WTC11 (cell line): ENCODE results near the gene ARHGEF39. TPM values are rescaled to one million over a fixed set of nuclear protein-coding genes. Genes with fewer than 3 reads are reported as not detected.
"Not testable (repeated sequence)": the region's sequence is repeated elsewhere in the genome, so short reads cannot be mapped to it uniquely, and the experiment has no call there.

Source experiments
- ATAC-seq: fragments of 200-7000 bp; cut with Tn5 transposase; 2 replicates; pipeline ENCODE4 v1.10.0; 2021; ENCODE audit warnings: mild to moderate bottlenecking, moderate library complexity
- CTCF ChIA-PET: fragments of 300-600 bp; sonication (Branson Sonifier 250); formaldehyde crosslinking; loops from one replicate; lab custom pipeline; 2021; ENCODE audit warnings: antibody characterized with exemption; lab: Charles Lee
- POLR2A ChIA-PET: fragments of 350-600 bp; sonication (Branson Sonifier 250); formaldehyde crosslinking; loops from one replicate; lab custom pipeline; 2021; ENCODE audit warnings: antibody characterized with exemption; lab: Charles Lee
- DNase-seq: peaks from one replicate; pipeline ENCODE4 v3.0.0; 2021; ENCODE audit warnings: low spot score
- H3K27ac Mint-ChIP-seq: 2 replicates; pipeline ENCODE4 v1.8.0; 2021; ENCODE audit warnings: mixed read lengths
- H3K27me3 Mint-ChIP-seq: 2 replicates; pipeline ENCODE4 v1.8.0; 2021; ENCODE audit warnings: low read depth, mild to moderate bottlenecking, moderate library complexity, mixed read lengths
- H3K36me3 Mint-ChIP-seq: 2 replicates; pipeline ENCODE4 v1.8.0; 2021; ENCODE audit warnings: mixed read lengths
- H3K4me1 Mint-ChIP-seq: 2 replicates; pipeline ENCODE4 v1.8.0; 2022; ENCODE audit warnings: mixed read lengths
- H3K4me3 Mint-ChIP-seq: 2 replicates; pipeline ENCODE4 v1.8.0; 2021; ENCODE audit warnings: mild to moderate bottlenecking, moderate library complexity, mixed read lengths
- H3K9me3 Mint-ChIP-seq: 2 replicates; pipeline ENCODE4 v1.8.0; 2021; ENCODE audit warnings: mixed read lengths
- ATF2 ChIP-seq: sonication (generic); formaldehyde crosslinking; IDR thresholded peaks from 2 replicates; pipeline ENCODE4 v1.8.1; 2022; ENCODE audit warnings: low read depth, missing genetic modification reagents, borderline replicate concordance
- E2F1 ChIP-seq: sonication (generic); formaldehyde crosslinking; IDR thresholded peaks from 2 replicates; pipeline ENCODE4 v1.8.0; 2022; ENCODE audit warnings: mild to moderate bottlenecking, missing genetic modification reagents
- ELF4 ChIP-seq: sonication (generic); formaldehyde crosslinking; IDR thresholded peaks from 2 replicates; pipeline ENCODE4 v1.8.1; 2022; ENCODE audit warnings: low read depth, mild to moderate bottlenecking, moderate library complexity, missing genetic modification reagents
- GTF2I ChIP-seq: fragments of 250-450 bp; sonication (Bioruptor Pico); conservative IDR thresholded peaks from 2 replicates; pipeline ENCODE4 v1.4.0; 2021; ENCODE audit warnings: mild to moderate bottlenecking
- HMGA2 ChIP-seq: fragments of 250-450 bp; sonication (Bioruptor Pico); IDR thresholded peaks from 2 replicates; pipeline ENCODE4 v1.4.0; 2021; ENCODE audit warnings: mild to moderate bottlenecking, moderate library complexity
- MXD4 ChIP-seq: fragments of 250-450 bp; sonication (Bioruptor Pico); IDR thresholded peaks from 2 replicates; pipeline ENCODE4 v1.8.0; 2021; ENCODE audit warnings: mild to moderate bottlenecking, moderate library complexity, borderline replicate concordance
- NFATC4 ChIP-seq: fragments of 250-450 bp; sonication (Bioruptor Pico); IDR thresholded peaks from 2 replicates; pipeline ENCODE4 v1.9.0; 2021; ENCODE audit warnings: mild to moderate bottlenecking
- NFE2L1 ChIP-seq: sonication (generic); formaldehyde crosslinking; IDR thresholded peaks from 2 replicates; pipeline ENCODE4 v1.8.1; 2023; ENCODE audit warnings: missing genetic modification reagents
- PREB ChIP-seq: sonication (generic); formaldehyde crosslinking; IDR thresholded peaks from 2 replicates; pipeline ENCODE4 v1.8.1; 2022; ENCODE audit warnings: mild to moderate bottlenecking, missing genetic modification reagents, moderate library complexity, borderline replicate concordance
- ZNF232 ChIP-seq: sonication (generic); formaldehyde crosslinking; IDR thresholded peaks from 2 replicates; pipeline ENCODE4 v1.8.0; 2022; ENCODE audit warnings: mild to moderate bottlenecking, missing genetic modification reagents
- ZNF317 ChIP-seq: sonication (generic); formaldehyde crosslinking; IDR thresholded peaks from 2 replicates; pipeline ENCODE4 v1.8.1; 2023; ENCODE audit warnings: low read depth, mild to moderate bottlenecking, moderate library complexity, missing genetic modification reagents, borderline replicate concordance
- ZNF396 ChIP-seq: fragments of 250-450 bp; sonication (Bioruptor Pico); IDR thresholded peaks from 2 replicates; pipeline ENCODE4 v1.8.0; 2021; ENCODE audit warnings: mild to moderate bottlenecking, moderate library complexity, borderline replicate concordance
- total RNA-seq: library from RNA; stranded (reverse); gene quantifications from 3 replicates; pipeline ENCODE4 v1.2.3, GENCODE V29; 2021
- TF ChIP-seq, protein P1 (sequence below): sonication (generic); formaldehyde crosslinking; IDR thresholded peaks from 2 replicates; pipeline ENCODE4 v1.8.1; 2023; ENCODE audit warnings: mild to moderate bottlenecking, missing genetic modification reagents, borderline replicate concordance
- TF ChIP-seq, protein P2 (sequence below): sonication (generic); formaldehyde crosslinking; IDR thresholded peaks from 2 replicates; pipeline ENCODE4 v1.8.1; 2023; ENCODE audit warnings: mild to moderate bottlenecking, moderate library complexity, missing genetic modification reagents
- TF ChIP-seq, protein P3 (sequence below): sonication (generic); formaldehyde crosslinking; IDR thresholded peaks from 2 replicates; pipeline ENCODE4 v1.8.1; 2023; ENCODE audit warnings: mild to moderate bottlenecking, missing genetic modification reagents

Gene ARHGEF39
- total RNA-seq, 1 experiment from 2014 or later: 23.8 TPM

GRCh38 chr9:35643046-35643445 lies 21.9 kb downstream of the ARHGEF39 start:
- TF ChIP-seq NFE2L1 (CRISPR knock-in tag): no peak
- no peak for TF ChIP-seq ZNF396 (CRISPR knock-in tag)
- TF ChIP-seq MXD4 (CRISPR knock-in tag): no peak
- TF ChIP-seq, protein P1, sequence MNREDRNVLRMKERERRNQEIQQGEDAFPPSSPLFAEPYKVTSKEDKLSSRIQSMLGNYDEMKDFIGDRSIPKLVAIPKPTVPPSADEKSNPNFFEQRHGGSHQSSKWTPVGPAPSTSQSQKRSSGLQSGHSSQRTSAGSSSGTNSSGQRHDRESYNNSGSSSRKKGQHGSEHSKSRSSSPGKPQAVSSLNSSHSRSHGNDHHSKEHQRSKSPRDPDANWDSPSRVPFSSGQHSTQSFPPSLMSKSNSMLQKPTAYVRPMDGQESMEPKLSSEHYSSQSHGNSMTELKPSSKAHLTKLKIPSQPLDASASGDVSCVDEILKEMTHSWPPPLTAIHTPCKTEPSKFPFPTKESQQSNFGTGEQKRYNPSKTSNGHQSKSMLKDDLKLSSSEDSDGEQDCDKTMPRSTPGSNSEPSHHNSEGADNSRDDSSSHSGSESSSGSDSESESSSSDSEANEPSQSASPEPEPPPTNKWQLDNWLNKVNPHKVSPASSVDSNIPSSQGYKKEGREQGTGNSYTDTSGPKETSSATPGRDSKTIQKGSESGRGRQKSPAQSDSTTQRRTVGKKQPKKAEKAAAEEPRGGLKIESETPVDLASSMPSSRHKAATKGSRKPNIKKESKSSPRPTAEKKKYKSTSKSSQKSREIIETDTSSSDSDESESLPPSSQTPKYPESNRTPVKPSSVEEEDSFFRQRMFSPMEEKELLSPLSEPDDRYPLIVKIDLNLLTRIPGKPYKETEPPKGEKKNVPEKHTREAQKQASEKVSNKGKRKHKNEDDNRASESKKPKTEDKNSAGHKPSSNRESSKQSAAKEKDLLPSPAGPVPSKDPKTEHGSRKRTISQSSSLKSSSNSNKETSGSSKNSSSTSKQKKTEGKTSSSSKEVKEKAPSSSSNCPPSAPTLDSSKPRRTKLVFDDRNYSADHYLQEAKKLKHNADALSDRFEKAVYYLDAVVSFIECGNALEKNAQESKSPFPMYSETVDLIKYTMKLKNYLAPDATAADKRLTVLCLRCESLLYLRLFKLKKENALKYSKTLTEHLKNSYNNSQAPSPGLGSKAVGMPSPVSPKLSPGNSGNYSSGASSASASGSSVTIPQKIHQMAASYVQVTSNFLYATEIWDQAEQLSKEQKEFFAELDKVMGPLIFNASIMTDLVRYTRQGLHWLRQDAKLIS: no peak
- TF ChIP-seq E2F1 (CRISPR knock-in tag): no peak
- TF ChIP-seq ZNF232 (CRISPR knock-in tag): no peak
- TF ChIP-seq GTF2I (CRISPR knock-in tag): no peak
- TF ChIP-seq HMGA2 (CRISPR knock-in tag): no peak
- no peak for TF ChIP-seq ATF2 (CRISPR knock-in tag)
- TF ChIP-seq, protein P2, sequence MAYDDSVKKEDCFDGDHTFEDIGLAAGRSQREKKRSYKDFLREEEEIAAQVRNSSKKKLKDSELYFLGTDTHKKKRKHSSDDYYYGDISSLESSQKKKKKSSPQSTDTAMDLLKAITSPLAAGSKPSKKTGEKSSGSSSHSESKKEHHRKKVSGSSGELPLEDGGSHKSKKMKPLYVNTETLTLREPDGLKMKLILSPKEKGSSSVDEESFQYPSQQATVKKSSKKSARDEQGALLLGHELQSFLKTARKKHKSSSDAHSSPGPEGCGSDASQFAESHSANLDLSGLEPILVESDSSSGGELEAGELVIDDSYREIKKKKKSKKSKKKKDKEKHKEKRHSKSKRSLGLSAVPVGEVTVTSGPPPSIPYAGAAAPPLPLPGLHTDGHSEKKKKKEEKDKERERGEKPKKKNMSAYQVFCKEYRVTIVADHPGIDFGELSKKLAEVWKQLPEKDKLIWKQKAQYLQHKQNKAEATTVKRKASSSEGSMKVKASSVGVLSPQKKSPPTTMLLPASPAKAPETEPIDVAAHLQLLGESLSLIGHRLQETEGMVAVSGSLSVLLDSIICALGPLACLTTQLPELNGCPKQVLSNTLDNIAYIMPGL (CRISPR knock-in tag): no peak
- no peak for TF ChIP-seq NFATC4 (CRISPR knock-in tag)
- TF ChIP-seq, protein P3, sequence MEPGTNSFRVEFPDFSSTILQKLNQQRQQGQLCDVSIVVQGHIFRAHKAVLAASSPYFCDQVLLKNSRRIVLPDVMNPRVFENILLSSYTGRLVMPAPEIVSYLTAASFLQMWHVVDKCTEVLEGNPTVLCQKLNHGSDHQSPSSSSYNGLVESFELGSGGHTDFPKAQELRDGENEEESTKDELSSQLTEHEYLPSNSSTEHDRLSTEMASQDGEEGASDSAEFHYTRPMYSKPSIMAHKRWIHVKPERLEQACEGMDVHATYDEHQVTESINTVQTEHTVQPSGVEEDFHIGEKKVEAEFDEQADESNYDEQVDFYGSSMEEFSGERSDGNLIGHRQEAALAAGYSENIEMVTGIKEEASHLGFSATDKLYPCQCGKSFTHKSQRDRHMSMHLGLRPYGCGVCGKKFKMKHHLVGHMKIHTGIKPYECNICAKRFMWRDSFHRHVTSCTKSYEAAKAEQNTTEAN: no peak
- no peak for TF ChIP-seq ELF4 (CRISPR knock-in tag)
- no peak for TF ChIP-seq ZNF317 (CRISPR knock-in tag)
- TF ChIP-seq PREB (CRISPR knock-in tag): no peak
- Mint-ChIP-seq H3K27ac (no peak overlapping the region), H3K4me1 (peaks cover 12% of the 10 kb centered on the region), H3K36me3 (peaks cover 14% of the 10 kb centered on the region), H3K27me3 (peaks cover 11% of the 10 kb centered on the region), H3K4me3 (no peak overlapping the region), H3K9me3 (peaks cover 17% of the 10 kb centered on the region)
- CTCF ChIA-PET: no interaction called here
- DNase-seq (no peak), ATAC-seq (no peak)
- POLR2A ChIA-PET: no interaction called here

GRCh38 chr9:35641478-35641877 lies 23.5 kb downstream of the ARHGEF39 start:
- H3K4me1 Mint-ChIP-seq, CTCF ChIA-PET, DNase-seq, H3K27ac Mint-ChIP-seq, ATAC-seq, POLR2A ChIA-PET, H3K4me3 Mint-ChIP-seq: not testable (repeated sequence)
- peaks cover 11% of the 10 kb centered on the region for H3K27me3 Mint-ChIP-seq
- H3K9me3 Mint-ChIP-seq: peaks cover 31% of the 10 kb centered on the region
- peaks cover 17% of the 10 kb centered on the region for H3K36me3 Mint-ChIP-seq

DNA sequence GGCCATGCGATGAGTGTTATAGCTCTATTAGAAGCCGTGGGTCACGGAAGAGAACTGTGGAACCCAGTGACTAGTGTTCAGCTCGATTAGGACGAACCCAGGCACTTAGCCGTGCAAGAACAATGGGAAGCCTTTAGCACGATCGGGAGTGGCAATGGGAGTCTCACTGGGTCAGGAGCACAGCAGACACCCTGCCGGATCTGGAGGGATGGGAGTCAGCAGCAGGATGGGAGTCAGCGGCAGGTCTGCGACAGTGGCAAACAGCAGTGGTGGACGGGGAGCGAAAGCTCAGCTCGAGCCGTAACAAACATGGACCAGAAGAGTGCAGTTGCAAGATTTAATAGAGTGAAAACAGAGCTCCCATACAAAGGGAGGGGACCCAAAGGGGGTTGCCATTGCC lies 24.6 kb downstream of the ARHGEF39 start:
- H3K4me3 Mint-ChIP-seq, H3K27ac Mint-ChIP-seq, DNase-seq, ATAC-seq, H3K4me1 Mint-ChIP-seq, POLR2A ChIA-PET: not testable (repeated sequence)
- Mint-ChIP-seq H3K36me3 (peaks cover 17% of the 10 kb centered on the region), H3K9me3 (peaks cover 31% of the 10 kb centered on the region), H3K27me3 (peaks cover 11% of the 10 kb centered on the region)
- CTCF ChIA-PET: interaction anchor here (0.8 to 1.4 kb wide), 2 partner anchors 37 to 56 kb away, joined by 3 to 5 read pairs; no protein-coding TSS in a partner anchor
